Measurements from ENCODE around the gene CNIH1.
"Not testable (repeated sequence)": the region's sequence is repeated elsewhere in the genome, so short reads cannot be mapped to it uniquely, and the experiment has no call there.

Gene CNIH1

GRCh38 chr14:54378893-54379292, 62.3 kb downstream of the CNIH1 start:
- not testable (repeated sequence) for DNase-seq

DNA sequence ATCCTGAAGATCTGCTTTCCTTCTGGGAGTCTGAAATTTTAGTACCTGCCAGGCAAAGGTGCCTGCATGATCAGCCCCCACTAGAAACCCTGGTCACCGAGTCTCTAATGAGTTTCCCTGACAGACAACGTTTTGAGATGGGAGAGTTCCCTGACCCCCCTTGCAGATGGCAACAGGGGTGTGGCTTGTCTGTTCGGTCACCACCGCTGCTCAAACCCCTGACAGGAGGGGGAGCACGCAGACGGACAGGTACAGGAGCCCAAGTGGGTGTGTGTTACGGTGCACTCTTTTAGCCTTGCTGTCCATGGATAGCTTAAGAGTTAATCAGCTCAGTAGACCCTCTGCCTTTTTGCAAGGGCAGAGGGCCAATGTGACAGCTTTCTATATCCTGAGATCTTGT, 63.7 kb downstream of the CNIH1 start:
- no peak for DNase-seq

GRCh38 chr14:54374117-54374884, 66.9 kb downstream of the CNIH1 start:
- no peak for DNase-seq

All from CD4-positive, alpha-beta T cell treated with Interleukin-15 for 1 hour (primary cell).